MM.1S (cell line): ENCODE measurements around the gene COX20.
"Not testable (repeated sequence)": the region's sequence is repeated elsewhere in the genome, so short reads cannot be mapped to it uniquely, and the experiment has no call there.

Experiments
- CTCF ChIP-seq: fragments of 300-600 bp; sonication (generic); IDR thresholded peaks from 2 replicates; pipeline ENCODE4 v1.5.1; 2016; ENCODE audit warnings: antibody characterized with exemption, low read length, mixed read lengths
- EZH2phosphoT487 ChIP-seq: fragments of 300-600 bp; sonication (generic); IDR thresholded peaks from 2 replicates; pipeline ENCODE4 v1.6.1; 2018; ENCODE audit warnings: antibody characterized with exemption, low read length

GRCh38 chr1:244794516-244794915 lies 40.9 kb upstream of the COX20 start:
- not testable (repeated sequence) for TF ChIP-seq CTCF, EZH2phosphoT487
